EH (cell line): ENCODE measurements around the gene DBF4.
"Not testable (repeated sequence)": the region's sequence is repeated elsewhere in the genome, so short reads cannot be mapped to it uniquely, and the experiment has no call there.

Source experiments
- DNase-seq: peaks from one replicate; pipeline ENCODE4 v3.0.0-alpha.2; 2015; ENCODE audit warnings: low read depth

DBF4 gene, protein sequence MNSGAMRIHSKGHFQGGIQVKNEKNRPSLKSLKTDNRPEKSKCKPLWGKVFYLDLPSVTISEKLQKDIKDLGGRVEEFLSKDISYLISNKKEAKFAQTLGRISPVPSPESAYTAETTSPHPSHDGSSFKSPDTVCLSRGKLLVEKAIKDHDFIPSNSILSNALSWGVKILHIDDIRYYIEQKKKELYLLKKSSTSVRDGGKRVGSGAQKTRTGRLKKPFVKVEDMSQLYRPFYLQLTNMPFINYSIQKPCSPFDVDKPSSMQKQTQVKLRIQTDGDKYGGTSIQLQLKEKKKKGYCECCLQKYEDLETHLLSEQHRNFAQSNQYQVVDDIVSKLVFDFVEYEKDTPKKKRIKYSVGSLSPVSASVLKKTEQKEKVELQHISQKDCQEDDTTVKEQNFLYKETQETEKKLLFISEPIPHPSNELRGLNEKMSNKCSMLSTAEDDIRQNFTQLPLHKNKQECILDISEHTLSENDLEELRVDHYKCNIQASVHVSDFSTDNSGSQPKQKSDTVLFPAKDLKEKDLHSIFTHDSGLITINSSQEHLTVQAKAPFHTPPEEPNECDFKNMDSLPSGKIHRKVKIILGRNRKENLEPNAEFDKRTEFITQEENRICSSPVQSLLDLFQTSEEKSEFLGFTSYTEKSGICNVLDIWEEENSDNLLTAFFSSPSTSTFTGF

DNA sequence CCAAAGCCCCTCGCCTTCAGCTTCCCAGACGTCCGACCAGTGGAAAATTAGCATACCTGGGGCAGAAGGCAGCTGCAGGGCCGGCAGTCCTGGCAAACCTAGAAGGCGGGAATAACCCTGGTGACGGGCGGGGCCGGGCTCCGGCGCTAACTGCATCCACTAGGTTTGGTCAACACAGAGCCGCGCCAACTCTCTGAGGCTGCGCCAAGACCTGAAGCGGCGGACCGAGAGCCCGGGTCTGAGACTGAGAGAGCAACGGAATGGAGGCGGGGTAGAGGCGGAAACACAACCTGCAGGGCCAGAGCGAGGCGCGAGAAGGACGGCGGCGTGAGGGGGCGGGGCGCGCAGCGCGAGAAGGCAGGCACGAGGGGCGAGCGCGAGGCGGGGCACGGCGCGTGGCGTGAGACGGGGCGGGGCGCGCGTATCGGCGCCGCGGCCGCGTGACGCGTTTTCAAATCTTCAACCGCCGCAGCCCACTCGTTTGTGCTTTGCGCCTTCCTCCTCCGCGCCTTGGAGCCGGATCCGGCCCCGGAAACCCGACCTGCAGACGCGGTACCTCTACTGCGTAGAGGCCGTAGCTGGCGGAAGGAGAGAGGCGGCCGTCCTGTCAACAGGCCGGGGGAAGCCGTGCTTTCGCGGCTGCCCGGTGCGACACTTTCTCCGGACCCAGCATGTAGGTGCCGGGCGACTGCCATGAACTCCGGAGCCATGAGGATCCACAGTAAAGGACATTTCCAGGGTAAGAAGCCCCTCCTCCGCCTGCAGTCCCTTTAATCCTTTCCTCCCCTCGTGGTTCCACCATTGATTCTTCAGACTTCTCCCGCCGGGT lies at the start of gene DBF4, which contains the start of gene SLC25A40:
Gene DBF4 (plus strand): TSS at position 454 of the 829 bp plus-strand sequence. CDS start 240 bp downstream, at position 694.
Gene SLC25A40 (minus strand): TSS at position 321 of the 829 bp plus-strand sequence. CDS start 17,633 bp downstream, outside the sequence.
- DNase-seq: peak; percentile 94

DNA sequence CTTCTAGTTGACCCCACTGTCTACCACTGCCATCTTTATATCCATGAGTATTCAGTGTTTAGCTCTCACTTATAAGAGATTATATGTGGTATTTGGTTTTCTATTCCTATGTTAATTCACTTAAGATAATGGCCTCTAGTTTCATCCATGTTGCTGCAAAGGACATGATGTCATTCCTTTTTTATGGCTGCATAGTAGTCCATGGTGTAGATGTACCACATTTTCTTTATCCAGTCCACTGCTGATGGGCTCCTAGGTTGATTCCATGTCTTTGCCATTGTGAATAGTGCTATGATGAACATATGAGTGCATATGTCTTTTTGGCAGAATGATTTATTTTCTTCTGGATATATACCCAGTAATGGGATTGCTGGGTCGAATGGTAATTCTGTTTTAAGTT lies 47.9 kb upstream of the DBF4 start:
- DNase-seq: not testable (repeated sequence)

GRCh38 chr7:87831097-87831496 lies 45.2 kb upstream of the DBF4 start:
- DNase-seq: peak; percentile 9

DNA sequence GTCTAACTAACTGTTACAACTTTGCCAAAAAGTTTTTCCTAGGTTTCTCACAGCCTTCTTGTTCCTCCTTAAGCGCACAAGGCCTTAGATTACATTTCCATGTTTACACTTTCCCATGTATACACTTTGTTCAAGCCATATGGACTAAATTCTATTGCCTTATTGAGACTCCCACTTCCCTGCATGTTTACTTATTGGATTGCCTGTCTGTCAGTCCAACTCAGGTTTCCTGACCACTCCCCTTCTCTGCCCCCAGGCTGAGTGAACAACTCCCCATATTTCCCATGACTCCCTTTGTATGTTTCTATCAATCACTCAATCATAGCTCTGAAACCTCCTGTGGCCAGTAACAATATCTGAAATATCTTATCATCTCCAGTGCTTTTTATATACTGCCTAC lies 43.2 kb upstream of the DBF4 start:
- no peak for DNase-seq

- no peak for DNase-seq
Observed at GRCh38 chr7:87837597-87837996, 38.7 kb upstream of the DBF4 start.

DNA sequence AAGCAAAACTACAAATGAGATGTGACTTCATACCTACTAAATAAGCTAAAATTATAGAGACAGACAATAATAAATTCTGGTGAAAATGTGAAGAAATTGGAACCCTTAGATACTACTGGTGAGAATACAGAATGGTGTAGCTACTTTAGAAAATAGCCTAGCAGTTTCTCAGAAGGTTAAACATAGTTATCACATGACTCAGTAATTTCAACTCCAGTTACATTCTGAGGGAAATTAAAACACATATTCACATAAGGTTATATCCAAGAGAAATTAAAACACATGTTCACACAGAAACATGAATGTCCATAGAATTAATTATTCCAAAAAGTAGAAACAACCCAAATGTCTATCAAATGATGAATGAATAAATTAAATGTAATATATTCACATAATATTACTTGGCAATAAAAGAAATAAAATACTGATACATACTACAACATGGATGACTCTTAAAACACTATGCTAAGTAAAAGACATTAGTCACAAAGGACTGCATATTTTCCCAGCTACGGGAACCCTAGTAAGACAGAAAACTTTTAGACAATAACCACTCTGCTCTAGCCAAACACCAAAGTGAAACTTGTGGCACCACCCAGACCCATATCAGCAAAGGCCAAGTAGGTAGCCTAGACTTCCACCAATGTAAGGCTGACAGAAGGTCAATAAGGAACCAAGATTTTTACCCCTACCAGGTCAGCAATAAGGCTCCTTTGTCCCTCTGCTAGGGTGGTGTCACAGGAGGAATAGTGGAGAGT lies 25.3 kb upstream of the DBF4 start:
- peak; percentile 47 for DNase-seq

GRCh38 chr7:87852306-87852705 lies 24.0 kb upstream of the DBF4 start:
- no peak for DNase-seq

- DNase-seq: peak; percentile 50
Observed at GRCh38 chr7:87853237-87853864, 22.9 kb upstream of the DBF4 start.

DNA sequence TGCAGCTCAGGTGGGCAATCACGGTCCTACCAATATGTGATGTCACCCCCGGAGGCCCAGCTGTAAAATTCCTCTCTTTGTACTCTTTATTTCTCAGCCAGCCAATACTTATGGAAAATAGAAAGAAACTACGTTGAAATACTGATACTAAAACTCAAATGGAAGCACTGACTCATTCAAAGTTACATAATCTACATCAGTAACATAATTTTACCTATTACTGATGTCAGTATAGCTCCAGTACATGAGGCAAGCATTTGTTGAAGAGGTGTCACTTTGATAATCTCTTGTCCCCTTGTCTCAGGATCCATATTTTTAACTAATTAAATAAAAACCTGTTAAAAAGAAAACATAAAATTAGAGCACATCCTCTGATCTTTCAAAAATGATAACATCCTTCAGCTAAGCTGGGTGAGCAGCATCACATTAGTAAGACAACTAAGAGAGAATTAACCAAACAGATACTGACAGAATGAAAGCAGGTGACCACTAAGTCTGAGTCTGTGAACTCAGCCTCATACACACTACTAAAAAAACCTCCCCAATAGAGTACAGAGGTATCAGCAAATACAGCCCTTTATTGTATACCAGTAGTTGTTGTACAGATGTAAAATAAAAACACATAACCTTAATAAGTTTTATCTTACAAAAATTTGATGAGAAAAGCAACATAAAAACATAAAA lies 17.7 kb upstream of the DBF4 start:
- DNase-seq: no peak

- no peak for DNase-seq
Observed at GRCh38 chr7:87866089-87866488, 10.2 kb upstream of the DBF4 start.

DNA sequence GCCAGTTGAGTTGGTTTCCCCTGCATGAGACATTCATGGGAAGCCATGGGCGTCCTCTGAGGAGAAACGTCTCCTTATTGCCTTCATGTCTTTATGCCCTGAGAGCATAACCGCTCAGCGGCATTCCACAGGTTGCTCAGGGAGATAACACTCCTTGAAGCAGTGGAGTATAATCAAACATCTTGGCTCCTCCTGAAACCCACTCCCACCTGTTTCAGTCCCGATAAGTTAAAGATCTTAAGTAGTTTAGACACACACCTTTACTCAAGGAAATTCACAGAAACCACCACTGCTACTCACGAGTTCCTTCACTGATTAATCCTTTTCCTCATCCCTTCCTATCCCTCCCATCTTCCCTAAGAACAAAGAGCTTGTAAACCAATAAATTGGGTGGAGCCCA lies 9.8 kb upstream of the DBF4 start:
- not testable (repeated sequence) for DNase-seq

- no peak for DNase-seq
Observed at GRCh38 chr7:87870471-87870870, 5.8 kb upstream of the DBF4 start.

- DNase-seq: no peak
Observed at GRCh38 chr7:87872346-87872745, 3.9 kb upstream of the DBF4 start.

- DNase-seq: not testable (repeated sequence)
Observed at GRCh38 chr7:87873328-87873727, 3.0 kb upstream of the DBF4 start.

GRCh38 chr7:87874066-87874465 lies 2.2 kb upstream of the DBF4 start:
- no peak for DNase-seq

DNA sequence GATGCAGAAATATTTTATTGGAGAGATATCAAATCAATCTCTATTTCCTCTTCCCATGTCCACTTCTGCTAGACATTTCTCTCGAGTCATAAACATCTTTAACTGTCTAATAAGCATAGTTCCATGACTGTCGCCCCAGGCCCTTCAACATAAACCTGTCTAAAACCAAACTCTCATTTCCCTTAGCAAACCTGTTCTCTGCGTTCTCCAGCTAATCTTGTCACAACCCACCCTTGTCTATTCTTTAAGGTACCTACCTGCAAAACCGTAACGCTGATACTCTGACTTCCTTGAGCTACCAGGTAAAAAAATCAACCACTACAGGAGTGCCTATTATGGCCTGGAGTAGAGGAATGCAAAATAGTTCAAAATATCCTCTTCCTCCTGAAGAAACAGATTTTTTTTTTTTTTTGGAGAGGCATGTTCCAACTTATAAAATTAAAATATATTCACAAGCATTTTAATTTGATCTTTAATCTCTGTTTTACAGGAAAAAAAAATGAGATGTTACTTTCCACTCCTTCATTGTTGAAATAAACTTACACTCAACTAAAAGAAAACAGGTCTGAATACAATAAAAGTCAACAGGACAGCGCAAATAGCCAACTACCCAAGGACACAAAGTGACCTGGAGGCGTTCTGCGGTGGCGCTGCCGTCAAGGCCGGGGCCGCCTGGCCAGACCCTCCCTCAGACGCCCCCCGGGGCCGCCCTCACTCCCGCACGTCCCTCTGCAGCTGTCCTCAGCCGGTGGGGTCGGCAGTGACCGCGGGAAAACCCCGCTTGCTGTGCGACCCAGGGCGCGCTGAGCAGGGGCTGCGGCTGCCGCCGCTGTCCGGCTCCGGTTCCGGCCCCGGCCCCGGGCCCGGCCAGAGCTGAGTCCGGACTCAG lies 898 bp upstream of the DBF4 start:
- DNase-seq: no peak

- DNase-seq: peak; percentile 69
Observed at GRCh38 chr7:87876869-87877234, 559 bp downstream of the DBF4 start.

DNA sequence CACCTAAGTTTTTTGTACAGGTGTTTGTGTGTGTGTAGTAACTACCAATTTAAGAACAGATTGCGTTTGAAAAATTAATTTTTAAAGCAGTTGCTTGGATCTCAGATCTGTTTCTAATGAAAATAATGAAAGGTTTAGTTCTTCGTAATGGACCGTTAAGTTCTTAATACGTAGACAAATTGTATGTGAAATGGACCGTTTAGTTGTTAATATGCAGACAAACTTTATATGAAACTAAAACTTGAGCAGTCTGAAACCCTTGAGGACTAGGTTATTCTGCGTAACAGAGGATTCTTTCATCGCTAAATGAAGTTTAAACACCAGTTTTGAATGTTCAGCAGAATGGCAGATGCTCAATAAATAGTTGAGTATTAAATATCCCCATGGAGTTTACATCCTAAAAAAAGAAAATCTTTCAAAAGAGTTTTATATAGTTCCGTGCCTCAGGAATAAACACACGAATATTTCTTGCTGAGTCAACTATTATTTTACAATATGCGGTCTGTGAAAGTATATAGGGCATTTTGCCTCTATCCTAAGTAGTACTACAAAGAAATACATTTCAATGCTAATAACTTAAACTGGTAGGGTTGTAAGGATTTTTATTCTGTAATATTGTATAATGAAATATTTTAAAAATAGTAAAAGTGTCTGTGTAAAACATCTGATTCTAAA lies 1.2 kb downstream of the DBF4 start:
- peak; percentile 3 for DNase-seq

DNA sequence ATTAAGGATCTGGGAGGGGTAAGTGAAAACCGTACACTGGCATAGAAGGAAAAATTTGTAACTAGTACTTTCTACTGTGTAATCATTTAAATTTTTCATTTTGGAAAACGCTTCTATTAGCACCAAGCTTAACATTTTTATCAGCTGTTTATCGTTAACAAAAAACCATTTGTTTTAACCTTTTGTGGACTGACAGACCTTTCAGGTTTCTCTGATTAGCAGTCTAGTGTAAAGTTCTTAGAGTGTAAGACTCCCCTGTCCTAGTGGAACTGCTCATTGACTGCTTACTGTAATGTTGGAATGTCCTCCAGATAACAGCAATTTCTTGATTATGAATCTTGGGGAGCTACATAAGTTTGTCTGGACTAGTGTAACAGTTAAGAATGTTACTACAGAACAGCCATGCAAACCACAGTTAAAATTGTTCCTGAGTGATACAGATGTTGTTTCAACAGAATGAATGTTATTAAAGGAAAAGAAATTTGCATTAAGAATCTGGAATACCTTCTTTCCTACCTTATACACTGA lies 2.0 kb downstream of the DBF4 start:
- DNase-seq: peak; percentile 28
